Activated B cell treated with CpG ODN at 0.5 μM for 24 hours (primary cell): ENCODE measurements around the gene GPR150. TPM values are rescaled to one million over a fixed set of nuclear protein-coding genes. Genes with fewer than 3 reads are reported as not detected.

Experiments
- ATAC-seq: fragments of 200-7000 bp; cut with Tn5 transposase; one replicate; pipeline ENCODE4 v1.10.0; 2021; ENCODE audit warnings: low read depth, mild to moderate bottlenecking, moderate library complexity
- CTCF ChIA-PET: fragments of 350-600 bp; sonication (Branson Sonifier 250); formaldehyde crosslinking; loops from one replicate; lab custom pipeline; 2021; ENCODE audit warnings: antibody characterized with exemption; lab: Charles Lee
- POLR2A ChIA-PET: fragments of 350-600 bp; sonication (Branson Sonifier 250); formaldehyde crosslinking; loops from one replicate; lab custom pipeline; 2021; ENCODE audit warnings: antibody characterized with exemption; lab: Charles Lee
- DNase-seq: peaks from one replicate; pipeline ENCODE4 v3.0.0; 2022
- H3K27ac Mint-ChIP-seq: one replicate; pipeline ENCODE4 v1.8.0; 2020; ENCODE audit warnings: mixed read lengths
- H3K27me3 Mint-ChIP-seq: one replicate; pipeline ENCODE4 v1.8.0; 2021; ENCODE audit warnings: mixed read lengths
- H3K36me3 Mint-ChIP-seq: one replicate; pipeline ENCODE4 v1.8.0; 2021; ENCODE audit warnings: low read depth, mixed read lengths
- H3K4me1 Mint-ChIP-seq: one replicate; pipeline ENCODE4 v1.8.0; 2021; ENCODE audit warnings: mixed read lengths
- H3K4me3 Mint-ChIP-seq: one replicate; pipeline ENCODE4 v1.8.0; 2020; ENCODE audit warnings: mild to moderate bottlenecking, mixed read lengths
- H3K9me3 Mint-ChIP-seq: one replicate; pipeline ENCODE4 v1.8.0; 2020; ENCODE audit warnings: mixed read lengths
- CTCF ChIP-seq: fragments of 200-600 bp; IDR thresholded peaks from one replicate; pipeline ENCODE4 v1.8.0; 2022; ENCODE audit warnings: antibody characterized with exemption, mild to moderate bottlenecking
- intact Hi-C: fragments of 100-400 bp; cut with micrococcal nuclease; formaldehyde crosslinking; loops from one replicate; pipeline ENCODE4 v1.15.1; 2024
- total RNA-seq: library from RNA; stranded (reverse); gene quantifications from 2 replicates; pipeline ENCODE4 v1.2.3, GENCODE V29; 2022

Gene GPR150
- total RNA-seq, 1 donor from 2014 or later, result 0.60 TPM

- intact Hi-C loops, result no loop called here
- H3K36me3 Mint-ChIP-seq, result peaks cover 7% of the 10 kb centered on the region
- DNase-seq, result no peak
- H3K27me3 Mint-ChIP-seq, result no peaks in the 10 kb centered on the region
- H3K27ac Mint-ChIP-seq, result no peak overlapping the region
- TF ChIP-seq CTCF, result no peak
- H3K9me3 Mint-ChIP-seq, result no peaks in the 10 kb centered on the region
- no peak overlapping the region for H3K4me3 Mint-ChIP-seq
- ATAC-seq, result no peak
- no peaks in the 10 kb centered on the region for H3K4me1 Mint-ChIP-seq
- CTCF ChIA-PET, result no interaction called here
- POLR2A ChIA-PET, result no interaction called here
Measured at GRCh38 chr5:95606419-95606818, 13.5 kb upstream of the GPR150 start.

- TF ChIP-seq CTCF, result no peak
- intact Hi-C loops, result no loop called here
- Mint-ChIP-seq H3K36me3 (peaks cover 6% of the 10 kb centered on the region), H3K9me3 (peaks cover 7% of the 10 kb centered on the region), H3K4me3 (no peak overlapping the region), H3K27ac (no peak overlapping the region), H3K27me3 (no peaks in the 10 kb centered on the region), H3K4me1 (no peaks in the 10 kb centered on the region)
- DNase-seq (no peak), ATAC-seq (no peak)
- CTCF ChIA-PET, result no interaction called here
- POLR2A ChIA-PET, result no interaction called here
Measured at GRCh38 chr5:95609711-95610110, 10.2 kb upstream of the GPR150 start.

- intact Hi-C loops, result no loop called here
- ChIA-PET CTCF (no interaction called here), POLR2A (no interaction called here)
- ATAC-seq (no peak), DNase-seq (no peak)
- no peaks in the 10 kb centered on the region for H3K27me3 Mint-ChIP-seq
- H3K36me3 Mint-ChIP-seq, result peaks cover 6% of the 10 kb centered on the region
- peaks cover 7% of the 10 kb centered on the region for H3K9me3 Mint-ChIP-seq
- H3K4me3 Mint-ChIP-seq, result no peak overlapping the region
- no peak for TF ChIP-seq CTCF
- no peaks in the 10 kb centered on the region for H3K4me1 Mint-ChIP-seq
- H3K27ac Mint-ChIP-seq, result no peak overlapping the region
Measured at GRCh38 chr5:95610546-95610945, 9.3 kb upstream of the GPR150 start.

GRCh38 chr5:95611396-95611795 is 8.5 kb upstream of the GPR150 start:
- intact Hi-C loops, result no loop called here
- POLR2A ChIA-PET, result no interaction called here
- Mint-ChIP-seq H3K4me3 (no peak overlapping the region), H3K27ac (no peak overlapping the region), H3K4me1 (no peaks in the 10 kb centered on the region), H3K27me3 (no peaks in the 10 kb centered on the region), H3K36me3 (peaks cover 6% of the 10 kb centered on the region), H3K9me3 (peaks cover 7% of the 10 kb centered on the region)
- DNase-seq (no peak), ATAC-seq (no peak)
- CTCF ChIA-PET, result no interaction called here
- TF ChIP-seq CTCF, result no peak

GRCh38 chr5:95613514-95613913 is 6.4 kb upstream of the GPR150 start:
- intact Hi-C loops, result no loop called here
- ATAC-seq (no peak), DNase-seq (no peak)
- Mint-ChIP-seq H3K4me1 (peaks cover 2% of the 10 kb centered on the region), H3K9me3 (peaks cover 7% of the 10 kb centered on the region), H3K4me3 (no peak overlapping the region), H3K27me3 (no peaks in the 10 kb centered on the region), H3K27ac (no peak overlapping the region), H3K36me3 (peaks cover 6% of the 10 kb centered on the region)
- no peak for TF ChIP-seq CTCF
- ChIA-PET POLR2A (no interaction called here), CTCF (no interaction called here)
